A172 (cell line): ENCODE data around the gene CNGA2. TPM values are rescaled to one million over a fixed set of nuclear protein-coding genes. Genes with fewer than 3 reads are reported as not detected.

ENCODE experiments used
- DNase-seq: peaks from one replicate; pipeline ENCODE4 v3.0.0-alpha.2; 2015; ENCODE audit warnings: low spot score
- total RNA-seq: library from RNA; depleted of rRNA; stranded (reverse); fragments of >200 nt; shearing (Covaris generic); gene quantifications from 2 replicates; pipeline ENCODE4 v1.2.3, GENCODE V29; 2014

Gene CNGA2
- total RNA-seq, 1 experiment from 2014 or later: not detected

GRCh38 chrX:151711787-151712186, 22.8 kb upstream of the CNGA2 start:
- no peak for DNase-seq

- no peak for DNase-seq
These were observed 22.3 kb upstream of the CNGA2 start for GRCh38 chrX:151712253-151712652.

GRCh38 chrX:151713849-151714248, 20.7 kb upstream of the CNGA2 start:
- DNase-seq: peak; percentile 11

DNA sequence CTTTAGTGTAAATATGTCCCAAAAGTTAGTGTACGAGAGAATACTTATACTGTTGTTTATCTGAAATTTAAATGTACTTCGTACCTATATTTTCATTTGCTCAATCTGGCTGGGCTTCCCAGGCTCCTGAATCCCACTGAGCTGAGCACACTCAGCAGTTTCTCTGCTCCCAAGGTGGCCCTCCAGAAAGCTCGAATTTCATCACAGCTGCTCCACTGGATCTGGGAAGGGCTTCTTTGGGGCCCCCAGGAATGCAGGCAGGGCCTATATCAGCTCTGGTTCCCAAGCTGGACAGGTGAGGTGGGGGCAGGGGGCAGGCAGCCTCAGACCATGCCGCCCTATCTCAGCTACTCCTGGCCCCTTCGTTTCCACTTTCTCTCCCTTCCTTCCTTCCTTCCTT, 20.2 kb upstream of the CNGA2 start:
- no peak for DNase-seq

DNA sequence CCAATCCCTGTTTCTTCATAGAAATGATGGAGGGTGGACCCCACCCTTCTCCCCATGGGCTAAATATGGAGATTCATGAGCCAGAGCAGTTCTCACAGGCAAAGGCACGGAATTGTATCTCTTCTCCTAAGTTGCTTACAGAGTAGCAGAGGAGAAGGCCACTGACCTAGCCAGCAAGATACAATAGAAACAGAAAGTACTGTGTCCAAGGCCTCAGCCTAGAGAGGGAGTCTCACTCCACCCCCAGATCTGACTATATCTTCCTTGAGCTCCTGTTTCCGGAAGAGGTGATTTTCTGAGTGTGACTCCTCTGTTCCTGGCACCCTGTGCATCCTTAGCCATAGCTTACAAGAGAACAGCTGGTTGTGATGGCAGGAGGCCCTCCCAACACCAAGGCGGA, 18.8 kb upstream of the CNGA2 start, which contains the start of gene FATE1:
TSS of gene FATE1 (plus strand) at position 284 of the 400 bp plus-strand sequence. CDS start at position 369, 85 bp downstream.
- no peak for DNase-seq

GRCh38 chrX:151722241-151722846, 12.2 kb upstream of the CNGA2 start:
- no peak for DNase-seq

- no peak for DNase-seq
These were observed 11.3 kb upstream of the CNGA2 start for GRCh38 chrX:151723156-151723760.

- no peak for DNase-seq
These were observed 9.8 kb upstream of the CNGA2 start for GRCh38 chrX:151724563-151725337.

- no peak for DNase-seq
These were observed 9.3 kb upstream of the CNGA2 start for GRCh38 chrX:151725338-151725614.

- no peak for DNase-seq
These were observed 7.8 kb upstream of the CNGA2 start for GRCh38 chrX:151726751-151727150.

DNA sequence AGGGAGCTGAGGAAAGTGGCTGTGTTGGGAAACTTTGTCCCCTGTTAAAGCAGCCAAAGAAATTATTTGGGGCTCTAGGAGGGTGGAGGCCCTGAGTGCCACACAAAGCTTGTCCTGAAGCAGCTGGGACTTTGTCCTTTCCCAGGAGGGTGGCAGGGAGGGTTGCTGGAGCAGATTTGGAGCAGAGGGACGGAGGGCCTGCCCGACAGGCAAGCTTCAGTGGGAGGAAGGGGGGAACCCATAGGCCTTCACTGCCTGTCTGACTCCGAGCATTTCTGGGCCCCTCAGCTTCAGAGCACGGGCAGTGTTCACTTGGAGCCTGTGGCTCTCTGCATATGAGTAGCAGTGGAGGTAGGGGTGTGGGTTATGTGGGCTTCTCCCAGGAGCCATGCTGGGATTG, 7.2 kb upstream of the CNGA2 start:
- DNase-seq: no peak

- DNase-seq: no peak
These were observed 5.4 kb upstream of the CNGA2 start for GRCh38 chrX:151729056-151729725.

- DNase-seq: no peak
These were observed 673 bp downstream of the CNGA2 start for GRCh38 chrX:151735219-151735618.

DNA sequence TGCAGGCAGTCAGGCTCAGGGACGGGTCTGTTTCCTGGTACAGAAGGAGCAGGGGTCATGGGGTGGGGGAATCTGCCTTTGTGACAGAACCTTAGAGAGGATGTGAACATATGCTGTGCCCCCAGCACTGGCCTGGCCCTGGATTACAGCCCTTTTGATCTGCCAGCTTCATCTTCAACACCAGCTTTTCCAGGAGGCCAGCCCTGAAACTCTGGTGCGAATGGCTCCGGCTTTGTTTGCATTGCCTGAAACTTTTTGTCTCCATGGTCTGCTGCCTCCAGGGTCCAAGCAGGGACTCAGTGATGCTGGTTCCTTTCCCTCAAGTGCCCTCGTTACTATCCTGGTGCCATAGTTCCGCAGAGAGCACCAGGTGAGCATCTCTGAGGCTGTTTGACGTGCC, 2.1 kb downstream of the CNGA2 start:
- DNase-seq: no peak

- DNase-seq: no peak
These were observed 2.9 kb downstream of the CNGA2 start for GRCh38 chrX:151737494-151737893.

- DNase-seq: no peak
These were observed 4.2 kb downstream of the CNGA2 start for GRCh38 chrX:151738751-151739150.

GRCh38 chrX:151741606-151742005, 7.1 kb downstream of the CNGA2 start:
- no peak for DNase-seq

DNA sequence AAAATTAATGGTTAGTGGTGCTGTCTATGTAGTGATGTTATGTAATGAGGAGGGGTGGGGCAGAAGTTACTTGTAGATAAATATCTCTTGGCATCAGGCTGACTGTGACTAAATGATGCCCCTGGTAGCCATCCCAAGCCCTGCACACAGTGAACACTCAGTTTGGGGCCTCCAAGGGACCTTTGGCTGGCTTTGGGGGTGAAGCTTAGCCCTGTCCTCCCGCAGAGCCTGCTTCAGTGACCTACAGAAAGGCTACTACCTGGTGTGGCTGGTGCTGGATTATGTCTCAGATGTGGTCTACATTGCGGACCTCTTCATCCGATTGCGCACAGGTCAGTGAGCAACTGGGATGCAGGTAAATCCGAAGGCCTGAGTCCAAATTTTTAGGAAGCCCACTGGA, 7.8 kb downstream of the CNGA2 start:
- no peak for DNase-seq

- no peak for DNase-seq
These were observed 9.3 kb downstream of the CNGA2 start for GRCh38 chrX:151743651-151744470.

DNA sequence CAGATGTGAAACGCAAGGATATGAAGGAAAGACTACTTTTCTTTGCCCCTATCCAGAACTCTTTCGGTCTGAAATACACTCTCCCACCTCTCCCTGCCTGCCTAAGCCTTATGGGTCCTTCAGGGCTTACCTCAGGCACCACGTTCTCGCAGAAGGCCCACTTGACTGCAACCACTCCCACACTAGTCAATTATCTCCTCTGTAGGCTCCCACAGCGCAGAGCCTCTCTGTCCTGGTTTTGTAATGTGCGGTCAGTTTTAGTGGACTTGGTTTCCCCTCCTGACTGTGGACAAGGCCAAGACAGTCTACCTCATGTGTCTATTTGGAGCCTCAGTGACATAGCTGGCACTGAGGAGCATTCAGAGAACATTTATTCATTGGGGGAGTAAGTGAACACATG, 11.1 kb downstream of the CNGA2 start:
- no peak for DNase-seq

- no peak for DNase-seq
These were observed 12.0 kb downstream of the CNGA2 start for GRCh38 chrX:151746502-151746901.

GRCh38 chrX:151750511-151750910, 16.0 kb downstream of the CNGA2 start:
- DNase-seq: no peak
